GM19043 (cell line): ENCODE data around the gene IMMP2L.
"Not testable (repeated sequence)": the region's sequence is repeated elsewhere in the genome, so short reads cannot be mapped to it uniquely, and the experiment has no call there.

Experiments
- ATAC-seq: cut with Tn5 transposase; IDR thresholded peaks from one replicate; pipeline ENCODE4 v1.9.1; 2021; ENCODE audit warnings: low read depth; ENCODE audit not compliant: unreplicated experiment

IMMP2L gene

GRCh38 chr7:110977127-110977737, 585.1 kb downstream of the IMMP2L start:
- no peak for ATAC-seq

- no peak for ATAC-seq
Measured at GRCh38 chr7:110975486-110975885, 586.8 kb downstream of the IMMP2L start.

- ATAC-seq = no peak
Measured at GRCh38 chr7:110974441-110974840, 587.9 kb downstream of the IMMP2L start.

- ATAC-seq = no peak
Measured at GRCh38 chr7:110973196-110973990, 588.9 kb downstream of the IMMP2L start.

GRCh38 chr7:110964775-110965174, 597.5 kb downstream of the IMMP2L start:
- no peak for ATAC-seq

GRCh38 chr7:110962826-110963225, 599.5 kb downstream of the IMMP2L start:
- ATAC-seq = no peak

GRCh38 chr7:110962374-110962773, 599.9 kb downstream of the IMMP2L start:
- ATAC-seq = no peak

GRCh38 chr7:110960811-110961210, 601.5 kb downstream of the IMMP2L start:
- no peak for ATAC-seq

GRCh38 chr7:110948280-110948679, 614.0 kb downstream of the IMMP2L start:
- ATAC-seq = no peak

- ATAC-seq = no peak
Measured at GRCh38 chr7:110947408-110947807, 614.9 kb downstream of the IMMP2L start.

- no peak for ATAC-seq
Measured at GRCh38 chr7:110944966-110945644, 617.2 kb downstream of the IMMP2L start.

- no peak for ATAC-seq
Measured at GRCh38 chr7:110944448-110944847, 617.8 kb downstream of the IMMP2L start.

GRCh38 chr7:110943701-110944345, 618.5 kb downstream of the IMMP2L start:
- no peak for ATAC-seq

GRCh38 chr7:110941385-110941784, 620.9 kb downstream of the IMMP2L start:
- no peak for ATAC-seq

- ATAC-seq = no peak
Measured at GRCh38 chr7:110940756-110941155, 621.5 kb downstream of the IMMP2L start.

GRCh38 chr7:110938165-110938564, 624.1 kb downstream of the IMMP2L start:
- ATAC-seq = no peak

- not testable (repeated sequence) for ATAC-seq
Measured at GRCh38 chr7:110936665-110937064, 625.6 kb downstream of the IMMP2L start.

- no peak for ATAC-seq
Measured at GRCh38 chr7:110929480-110930249, 632.6 kb downstream of the IMMP2L start.

GRCh38 chr7:110922906-110923305, 639.4 kb downstream of the IMMP2L start:
- no peak for ATAC-seq

- no peak for ATAC-seq
Measured at GRCh38 chr7:110921595-110922151, 640.6 kb downstream of the IMMP2L start.
